ENCODE data around the gene THSD4.
"Not testable (repeated sequence)": the region's sequence is repeated elsewhere in the genome, so short reads cannot be mapped to it uniquely, and the experiment has no call there.

The THSD4 gene

GRCh38 chr15:71168166-71168834 is 53.0 kb downstream of the THSD4 start:
- H3K4me2 ChIP-seq (ENCODE audit: low read length), result no peak overlapping the region
- H3K4me3 ChIP-seq (ENCODE audit: low read depth, low read length, poor library complexity, severe bottlenecking), result no peak overlapping the region
- H3K9me2 ChIP-seq (ENCODE audit: low read depth, low read length), result no peaks in the 10 kb centered on the region
- H4K20me1 ChIP-seq (ENCODE audit: insufficient read depth, low read length), result no peaks in the 10 kb centered on the region
- no peak overlapping the region for H2AFZ ChIP-seq (ENCODE audit: low read length)
- H3K36me3 ChIP-seq (ENCODE audit: insufficient read depth, low read length), result no peaks in the 10 kb centered on the region
- TF ChIP-seq EZH2 (IDR thresholded peaks at IDR 0.05; ENCODE audit: borderline replicate concordance, low read length), result no peak
- no peak for TF ChIP-seq CTCF (IDR thresholded peaks at IDR 0.05; ENCODE audit: low read length)
- no peak overlapping the region for H3K9ac ChIP-seq (ENCODE audit: low read length)
- no peak overlapping the region for H3K27ac ChIP-seq (ENCODE audit: low read depth, low read length, poor library complexity, severe bottlenecking)
- no peaks in the 10 kb centered on the region for H3K27me3 ChIP-seq (ENCODE audit: insufficient read depth, low read length)
- H3K4me1 ChIP-seq (ENCODE audit: insufficient read depth, low read length, severe bottlenecking), result no peaks in the 10 kb centered on the region
- no peaks in the 10 kb centered on the region for H3K9me3 ChIP-seq (ENCODE audit: low read length)
- no peaks in the 10 kb centered on the region for H3K79me2 ChIP-seq (ENCODE audit: insufficient read depth, low read length)
- H3F3A ChIP-seq (ENCODE audit: insufficient read depth, low read length), result no peaks in the 10 kb centered on the region

- TF ChIP-seq CTCF (IDR thresholded peaks at IDR 0.05; ENCODE audit: low read length), result no peak
- no peak for TF ChIP-seq EZH2 (IDR thresholded peaks at IDR 0.05; ENCODE audit: borderline replicate concordance, low read length)
- no peaks in the 10 kb centered on the region for H4K20me1 ChIP-seq (ENCODE audit: insufficient read depth, low read length)
- no peak overlapping the region for H3K27ac ChIP-seq (ENCODE audit: low read depth, low read length, poor library complexity, severe bottlenecking)
- no peaks in the 10 kb centered on the region for H3K27me3 ChIP-seq (ENCODE audit: insufficient read depth, low read length)
- H3K9me3 ChIP-seq (ENCODE audit: low read length), result no peaks in the 10 kb centered on the region
- no peaks in the 10 kb centered on the region for H3K4me1 ChIP-seq (ENCODE audit: insufficient read depth, low read length, severe bottlenecking)
- H3K4me2 ChIP-seq (ENCODE audit: low read length), result no peak overlapping the region
- H3K36me3 ChIP-seq (ENCODE audit: insufficient read depth, low read length), result no peaks in the 10 kb centered on the region
- H3K9me2 ChIP-seq (ENCODE audit: low read depth, low read length), result no peaks in the 10 kb centered on the region
- H3K4me3 ChIP-seq (ENCODE audit: low read depth, low read length, poor library complexity, severe bottlenecking), result no peak overlapping the region
- no peak overlapping the region for H2AFZ ChIP-seq (ENCODE audit: low read length)
- H3K9ac ChIP-seq (ENCODE audit: low read length), result no peak overlapping the region
- no peaks in the 10 kb centered on the region for H3K79me2 ChIP-seq (ENCODE audit: insufficient read depth, low read length)
- H3F3A ChIP-seq (ENCODE audit: insufficient read depth, low read length), result no peaks in the 10 kb centered on the region
These were observed 54.9 kb downstream of the THSD4 start for GRCh38 chr15:71170163-71170562.

DNA sequence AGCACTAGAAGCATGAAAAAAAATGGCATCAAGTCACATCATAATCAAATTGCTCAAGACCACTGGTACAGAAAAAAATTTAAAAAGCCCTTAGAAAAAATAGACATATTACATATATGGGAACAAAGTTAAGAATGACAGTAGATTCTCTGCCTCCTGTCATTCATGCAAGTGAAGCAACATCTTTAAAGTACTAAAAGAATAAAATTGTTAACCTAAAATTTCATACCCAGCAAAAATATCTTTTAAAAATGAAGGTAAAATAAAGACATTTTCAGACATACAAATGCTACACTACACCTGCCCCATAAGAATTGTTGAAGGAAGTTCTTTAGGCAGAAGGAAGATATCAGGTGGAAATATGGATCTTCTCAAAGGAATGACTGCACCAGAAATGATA is 55.9 kb downstream of the THSD4 start:
- no peaks in the 10 kb centered on the region for H3K79me2 ChIP-seq (ENCODE audit: insufficient read depth, low read length)
- H3K9me2 ChIP-seq (ENCODE audit: low read depth, low read length), result no peaks in the 10 kb centered on the region
- H2AFZ ChIP-seq (ENCODE audit: low read length), result no peak overlapping the region
- no peak overlapping the region for H3K4me3 ChIP-seq (ENCODE audit: low read depth, low read length, poor library complexity, severe bottlenecking)
- no peak overlapping the region for H3K9ac ChIP-seq (ENCODE audit: low read length)
- TF ChIP-seq EZH2 (IDR thresholded peaks at IDR 0.05; ENCODE audit: borderline replicate concordance, low read length) (no peak), CTCF (IDR thresholded peaks at IDR 0.05; ENCODE audit: low read length) (no peak)
- no peaks in the 10 kb centered on the region for H3K36me3 ChIP-seq (ENCODE audit: insufficient read depth, low read length)
- no peak overlapping the region for H3K4me2 ChIP-seq (ENCODE audit: low read length)
- H3K9me3 ChIP-seq (ENCODE audit: low read length), result no peaks in the 10 kb centered on the region
- no peaks in the 10 kb centered on the region for H3F3A ChIP-seq (ENCODE audit: insufficient read depth, low read length)
- H4K20me1 ChIP-seq (ENCODE audit: insufficient read depth, low read length), result no peaks in the 10 kb centered on the region
- H3K27ac ChIP-seq (ENCODE audit: low read depth, low read length, poor library complexity, severe bottlenecking), result no peak overlapping the region
- no peaks in the 10 kb centered on the region for H3K4me1 ChIP-seq (ENCODE audit: insufficient read depth, low read length, severe bottlenecking)
- no peaks in the 10 kb centered on the region for H3K27me3 ChIP-seq (ENCODE audit: insufficient read depth, low read length)

DNA sequence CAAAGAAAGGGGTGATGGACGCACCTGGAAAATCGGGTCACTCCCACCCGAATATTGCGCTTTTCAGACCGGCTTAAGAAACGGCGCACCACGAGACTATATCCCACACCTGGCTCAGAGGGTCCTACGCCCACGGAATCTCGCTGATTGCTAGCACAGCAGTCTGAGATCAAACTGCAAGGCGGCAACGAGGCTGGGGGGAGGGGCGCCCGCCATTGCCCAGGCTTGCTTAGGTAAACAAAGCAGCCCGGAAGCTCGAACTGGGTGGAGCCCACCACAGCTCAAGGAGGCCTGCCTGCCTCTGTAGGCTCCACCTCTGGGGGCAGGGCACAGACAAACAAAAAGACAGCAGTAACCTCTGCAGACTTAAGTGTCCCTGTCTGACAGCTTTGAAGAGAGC is 59.1 kb downstream of the THSD4 start:
- not testable (repeated sequence) for H4K20me1 ChIP-seq (ENCODE audit: insufficient read depth, low read length); H3K9me2 ChIP-seq (ENCODE audit: low read depth, low read length); H3K9ac ChIP-seq (ENCODE audit: low read length); H3K9me3 ChIP-seq (ENCODE audit: low read length); H3K4me1 ChIP-seq (ENCODE audit: insufficient read depth, low read length, severe bottlenecking); H3K4me2 ChIP-seq (ENCODE audit: low read length); H3K27ac ChIP-seq (ENCODE audit: low read depth, low read length, poor library complexity, severe bottlenecking); H3K27me3 ChIP-seq (ENCODE audit: insufficient read depth, low read length); H3F3A ChIP-seq (ENCODE audit: insufficient read depth, low read length); H3K79me2 ChIP-seq (ENCODE audit: insufficient read depth, low read length); H2AFZ ChIP-seq (ENCODE audit: low read length); H3K4me3 ChIP-seq (ENCODE audit: low read depth, low read length, poor library complexity, severe bottlenecking); H3K36me3 ChIP-seq (ENCODE audit: insufficient read depth, low read length)
